A549 (cell line): ENCODE results near the gene OGFOD1. TPM values are rescaled to one million over a fixed set of nuclear protein-coding genes. Genes with fewer than 3 reads are reported as not detected.

Experiments
- ATAC-seq, 2 experiments: fragments of 200-7000 bp in 1 of 2; fragments of >200 bp in 1 of 2; cut with Nextera tagmentation in 1 of 2; cut with Tn5 transposase in 1 of 2; 3 replicates each; pipeline versions ENCODE4 v1.8.0 to v1.9.1; 2018 to 2020; ENCODE audit warnings: mild to moderate bottlenecking in 1 of 2, moderate library complexity in 1 of 2
- CTCF ChIA-PET: fragments of 300-600 bp; sonication (Branson Sonifier 250); formaldehyde crosslinking; extraction: SDS; loops from one replicate; lab custom pipeline; 2021; ENCODE audit warnings: antibody characterized with exemption, inconsistent platforms; lab: Yijun Ruan, JAX
- POLR2A ChIA-PET: fragments of 350-600 bp; formaldehyde crosslinking; extraction: SDS; loops from one replicate; lab custom pipeline; 2021; ENCODE audit warnings: antibody characterized with exemption, inconsistent platforms; lab: Yijun Ruan, JAX
- DNase-seq, 2 experiments: peaks; one replicate each; pipeline versions ENCODE4 v3.0.0 to v3.0.0-alpha.2; 2011 to 2016; ENCODE audit warnings: low read depth in 1 of 2, low spot score in 1 of 2
- FAIRE-seq: peaks from 2 replicates; lab custom pipeline; 2011; peaks lifted over from hg19 to GRCh38; lab: Jason Lieb, UNC
- H3K27ac ChIP-seq, 2 experiments: fragments of >200 bp; sonication (Bioruptor Twin); formaldehyde crosslinking; 3 replicates each; pipeline ENCODE4 v1.5.1; 2016 to 2017
- H3K4me1 ChIP-seq: fragments of >200 bp; sonication (Bioruptor Twin); formaldehyde crosslinking; 3 replicates; pipeline ENCODE4 v1.6.1; 2016
- H3K4me2 ChIP-seq: fragments of >200 bp; sonication (Bioruptor Twin); formaldehyde crosslinking; 3 replicates; pipeline ENCODE4 v1.6.1; 2016
- H3K4me3 ChIP-seq: fragments of >200 bp; sonication (Bioruptor Twin); formaldehyde crosslinking; 3 replicates; pipeline ENCODE4 v1.5.1; 2016
- H3K9me3 ChIP-seq: fragments of >200 bp; sonication (Bioruptor Twin); formaldehyde crosslinking; 3 replicates; pipeline ENCODE4 v1.6.1; 2016
- ATOH8 ChIP-seq: fragments of 250-450 bp; sonication (Bioruptor Pico); IDR thresholded peaks from 2 replicates; pipeline ENCODE4 v1.5.0; 2020; ENCODE audit warnings: low read depth, mild to moderate bottlenecking, moderate library complexity
- BHLHE40 ChIP-seq: IDR thresholded peaks from 2 replicates; pipeline ENCODE4 v1.6.1; 2012; ENCODE audit warnings: low read depth, low read length, inconsistent platforms
- CBX2 ChIP-seq: fragments of 200-600 bp; sonication (generic); IDR thresholded peaks from 2 replicates; pipeline ENCODE4 v1.6.1; 2016; ENCODE audit warnings: low read depth, mild to moderate bottlenecking, borderline replicate concordance
- CBX8 ChIP-seq: fragments of 200-600 bp; sonication (generic); IDR thresholded peaks from 2 replicates; pipeline ENCODE4 v1.6.1; 2016
- CEBPB ChIP-seq, 2 experiments: fragments of >200 bp in 1 of 2; sonication (Bioruptor Twin) in 1 of 2; formaldehyde crosslinking in 1 of 2; IDR thresholded peaks; 2 replicates each; pipeline ENCODE4 v1.6.1; 2012 to 2016
- CHD2 ChIP-seq: fragments of 150-350 bp; IDR thresholded peaks from 2 replicates; pipeline ENCODE4 v1.6.1; 2014; ENCODE audit warnings: low read length; ENCODE audit not compliant: partially characterized antibody
- E2F6 ChIP-seq: IDR thresholded peaks from 2 replicates; pipeline ENCODE4 v1.6.1; 2012; ENCODE audit warnings: low read depth, borderline replicate concordance
- EHMT2 ChIP-seq: fragments of 200-600 bp; sonication (generic); IDR thresholded peaks from 2 replicates; pipeline ENCODE4 v1.6.1; 2016; ENCODE audit warnings: antibody characterized with exemption, low read depth, mild to moderate bottlenecking, moderate library complexity
- EP300 ChIP-seq, 2 experiments: fragments of >200 bp; sonication (Bioruptor Twin); formaldehyde crosslinking; IDR thresholded peaks; 2 replicates in 1 of 2; 3 replicates in 1 of 2; pipeline ENCODE4 v1.6.1; 2016 to 2017
- FOSL2 ChIP-seq, 2 experiments: fragments of 450-650 bp in 1 of 2; fragments of >200 bp in 1 of 2; sonication (Bioruptor Twin) in 1 of 2; formaldehyde crosslinking; IDR thresholded peaks; 2 replicates each; pipeline versions ENCODE4 v1.5.0 to v1.6.1; 2016 to 2020; ENCODE audit warnings: mild to moderate bottlenecking in 1 of 2, moderate library complexity in 1 of 2
- HDAC2 ChIP-seq: fragments of 200-600 bp; sonication (generic); IDR thresholded peaks from 2 replicates; pipeline ENCODE4 v1.6.1; 2016
- HEYL ChIP-seq: fragments of 250-450 bp; sonication (Bioruptor Pico); IDR thresholded peaks from 2 replicates; pipeline ENCODE4 v1.8.0; 2021; ENCODE audit warnings: mild to moderate bottlenecking, moderate library complexity
- HOXB5 ChIP-seq: fragments of 250-450 bp; sonication (Bioruptor Pico); IDR thresholded peaks from 2 replicates; pipeline ENCODE4 v1.5.0; 2020; ENCODE audit warnings: mild to moderate bottlenecking, moderate library complexity
- JUN ChIP-seq, 2 experiments: fragments of >200 bp; sonication (Bioruptor Twin); formaldehyde crosslinking; IDR thresholded peaks; 2 replicates in 1 of 2; 3 replicates in 1 of 2; pipeline ENCODE4 v1.6.1; 2016 to 2017
- JUNB ChIP-seq: fragments of >200 bp; sonication (Bioruptor Twin); formaldehyde crosslinking; IDR thresholded peaks from 2 replicates; pipeline ENCODE4 v1.6.1; 2016
- KDM1A ChIP-seq: fragments of 200-600 bp; sonication (generic); IDR thresholded peaks from 2 replicates; pipeline ENCODE4 v1.6.1; 2016; ENCODE audit warnings: low read depth, mild to moderate bottlenecking
- KDM5A ChIP-seq: fragments of 200-600 bp; sonication (generic); IDR thresholded peaks from 2 replicates; pipeline ENCODE4 v1.6.1; 2016; ENCODE audit warnings: antibody characterized with exemption, mild to moderate bottlenecking
- MAFK ChIP-seq: fragments of 450-650 bp; IDR thresholded peaks from 2 replicates; pipeline ENCODE4 v1.6.1; 2014; ENCODE audit not compliant: partially characterized antibody
- MAZ ChIP-seq: fragments of 150-350 bp; IDR thresholded peaks from 2 replicates; pipeline ENCODE4 v1.6.1; 2014; ENCODE audit warnings: antibody characterized with exemption, low read depth, low read length, borderline replicate concordance
- NFE2L2 ChIP-seq: fragments of 150-350 bp; conservative IDR thresholded peaks from 2 replicates; pipeline ENCODE4 v1.6.1; 2014; ENCODE audit warnings: low read length
- NPAS2 ChIP-seq: fragments of 250-450 bp; sonication (Bioruptor Pico); IDR thresholded peaks from 2 replicates; pipeline ENCODE4 v1.8.0; 2022; ENCODE audit warnings: mild to moderate bottlenecking, moderate library complexity, borderline replicate concordance
- NR3C1 ChIP-seq: fragments of >200 bp; sonication (Bioruptor Twin); formaldehyde crosslinking; IDR thresholded peaks from 3 replicates; pipeline ENCODE4 v1.6.1; 2017
- POLR2A ChIP-seq: IDR thresholded peaks from 2 replicates; pipeline ENCODE4 v1.6.1; 2012; ENCODE audit warnings: mild to moderate bottlenecking, low read length
- RCOR1 ChIP-seq: fragments of 150-350 bp; IDR thresholded peaks from 2 replicates; pipeline ENCODE4 v1.6.1; 2014; ENCODE audit warnings: antibody characterized with exemption, low read length, low read depth
- RFX5 ChIP-seq: fragments of 450-650 bp; IDR thresholded peaks from 2 replicates; pipeline ENCODE4 v1.7.1; 2014; ENCODE audit warnings: antibody characterized with exemption, mild to moderate bottlenecking, moderate library complexity
- SMC3 ChIP-seq: fragments of >200 bp; sonication (Bioruptor Twin); formaldehyde crosslinking; IDR thresholded peaks from 3 replicates; pipeline ENCODE4 v1.6.1; 2018; ENCODE audit warnings: inconsistent platforms
- TFCP2L1 ChIP-seq: fragments of 250-450 bp; sonication (Bioruptor Pico); IDR thresholded peaks from 2 replicates; pipeline ENCODE4 v1.5.0; 2021; ENCODE audit warnings: mild to moderate bottlenecking
- TP53 ChIP-seq: fragments of 250-450 bp; sonication (Bioruptor Pico); IDR thresholded peaks from 2 replicates; pipeline ENCODE4 v1.5.0; 2021; ENCODE audit warnings: mild to moderate bottlenecking, moderate library complexity
- ZFP36 ChIP-seq: fragments of 450-650 bp; IDR thresholded peaks from 2 replicates; pipeline ENCODE4 v1.6.1; 2014; ENCODE audit warnings: borderline replicate concordance; ENCODE audit not compliant: partially characterized antibody
- ZNF302 ChIP-seq: fragments of 250-450 bp; sonication (Bioruptor Pico); IDR thresholded peaks from 2 replicates; pipeline ENCODE4 v1.9.0; 2021; ENCODE audit warnings: inconsistent platforms, mild to moderate bottlenecking, moderate library complexity
- ZSCAN20 ChIP-seq: fragments of 250-450 bp; sonication (Bioruptor Pico); IDR thresholded peaks from 2 replicates; pipeline ENCODE4 v1.8.0; 2022; ENCODE audit warnings: mild to moderate bottlenecking, moderate library complexity
- WGBS: methylation state at CpG from one replicate; pipeline ENCODE4 v1.1.6; 2017; ENCODE audit errors: missing lambda C conversion rate; 5-methylcytosine and 5-hydroxymethylcytosine counted together
- polyA plus RNA-seq, 4 experiments: library from polyadenylated mRNA; depleted of rRNA in 3 of 4; stranded (reverse); fragments of >200 nt; fragmentation: RNase III in 1 of 4; extraction: RNeasy Plus Mini Kit Qiagen cat#74134 plus additional on column Dnase treatment in 1 of 4; gene quantifications; 2 replicates in 3 of 4; 3 replicates in 1 of 4; pipeline ENCODE4 v1.2.3, GENCODE V29; 2011 to 2017
- TF ChIP-seq, protein P1 (sequence below): fragments of 450-650 bp; IDR thresholded peaks from 2 replicates; pipeline ENCODE4 v1.6.1; 2014; ENCODE audit warnings: antibody characterized with exemption

Gene OGFOD1
- polyA plus RNA-seq, 2 of the 4 experiments (the other 2 are of a cell fraction): 71.6 to 94.1 TPM

DNA sequence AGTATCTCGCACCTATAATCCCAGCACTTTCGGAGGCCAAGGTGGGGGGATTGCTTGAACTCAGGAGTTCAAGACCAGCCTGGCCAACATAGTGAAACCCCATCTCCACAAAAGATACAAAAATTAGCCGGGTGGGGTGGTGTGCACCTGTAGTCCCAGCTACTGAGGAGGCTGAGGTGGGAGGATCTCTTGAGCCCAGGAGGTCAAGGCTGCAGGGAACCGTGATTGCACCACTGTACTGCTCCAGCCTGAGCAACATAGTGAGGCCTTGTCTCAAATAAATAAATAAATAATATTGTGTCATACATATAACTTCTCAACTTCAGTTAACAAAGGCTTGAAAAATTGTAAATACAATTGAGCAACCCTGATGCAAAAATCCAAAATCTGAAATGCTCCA lies 34.2 kb upstream of the OGFOD1 start:
- no peak overlapping the region for H3K27ac ChIP-seq
- ATAC-seq: no peak
- no peaks in the 10 kb centered on the region for H3K9me3 ChIP-seq
- POLR2A ChIA-PET: no interaction called here
- WGBS: 87% methylated on average over 4 of the region's 4 CpGs
- H3K4me3 ChIP-seq: no peak overlapping the region
- no peak for FAIRE-seq
- peaks cover 15% of the 10 kb centered on the region for H3K4me1 ChIP-seq
- no peak for DNase-seq
- CTCF ChIA-PET: interaction anchor here (0.6 kb wide), 1 partner anchor 60 kb away, joined by 3 read pairs; no protein-coding TSS in a partner anchor
- TF ChIP-seq TP53 (CRISPR knock-in tag): no peak
- TF ChIP-seq CHD2: no peak
- no peak for TF ChIP-seq ZFP36
- no peak for TF ChIP-seq EHMT2
- TF ChIP-seq BHLHE40: no peak
- no peak for TF ChIP-seq KDM5A
- no peak for TF ChIP-seq HDAC2
- no peak for TF ChIP-seq CBX8
- TF ChIP-seq NFE2L2: no peak
- TF ChIP-seq E2F6: no peak
- no peak for TF ChIP-seq NPAS2 (CRISPR knock-in tag)
- no peak for TF ChIP-seq JUNB
- no peak for TF ChIP-seq JUN (IDR thresholded peaks at IDR 0.05)
- no peak for TF ChIP-seq CBX2
- TF ChIP-seq POLR2A: no peak
- TF ChIP-seq, all 56 proteins: peak for 0
- no peak overlapping the region for H3K4me2 ChIP-seq

DNA sequence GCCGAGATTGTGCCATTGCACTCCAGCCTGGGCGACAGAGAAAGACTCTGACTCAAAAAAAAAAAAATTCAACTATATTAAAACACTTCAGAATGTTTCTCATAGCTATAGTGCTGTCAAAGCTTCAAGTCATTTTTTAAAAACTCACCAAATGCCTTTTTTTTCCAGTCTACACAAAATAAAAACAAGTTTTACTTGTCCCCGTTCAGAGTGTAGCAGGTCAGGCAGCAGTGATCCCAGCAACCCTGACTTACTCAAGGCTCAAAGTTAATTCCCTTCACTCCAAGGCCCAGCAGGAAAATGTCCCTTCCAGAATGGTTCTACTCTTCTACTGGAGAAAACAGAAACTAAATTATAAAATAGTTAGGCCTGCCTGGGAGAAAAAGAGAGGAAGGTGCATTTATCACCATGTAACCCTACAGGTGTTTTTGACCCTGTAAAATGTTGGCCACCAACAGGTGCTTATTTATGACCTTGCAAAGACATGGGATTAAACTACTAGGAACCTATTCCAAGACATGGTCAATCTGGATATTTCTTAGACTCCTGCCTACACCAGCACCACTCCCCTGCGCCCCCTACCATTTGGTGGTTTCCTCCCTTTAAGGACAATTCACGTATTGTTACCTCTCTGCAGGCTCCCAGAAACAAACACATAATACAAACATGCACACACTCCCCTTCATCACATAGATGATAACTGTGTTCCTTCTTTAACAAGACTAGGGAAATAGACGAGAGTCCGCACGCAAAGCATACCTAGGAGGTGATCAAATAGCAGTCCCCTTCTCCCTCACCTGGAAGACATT lies 31.4 kb upstream of the OGFOD1 start:
- no peak for FAIRE-seq
- no peak for ATAC-seq
- TF ChIP-seq CBX2 (no peak), TP53 (CRISPR knock-in tag) (no peak), ZSCAN20 (CRISPR knock-in tag) (no peak), NFE2L2 (no peak), MAFK (no peak), KDM1A (no peak), CBX8 (no peak), EP300 (IDR thresholded peaks at IDR 0.05) (no peak), SMC3 (no peak), EHMT2 (no peak), CHD2 (no peak)
- TF ChIP-seq, protein P1, sequence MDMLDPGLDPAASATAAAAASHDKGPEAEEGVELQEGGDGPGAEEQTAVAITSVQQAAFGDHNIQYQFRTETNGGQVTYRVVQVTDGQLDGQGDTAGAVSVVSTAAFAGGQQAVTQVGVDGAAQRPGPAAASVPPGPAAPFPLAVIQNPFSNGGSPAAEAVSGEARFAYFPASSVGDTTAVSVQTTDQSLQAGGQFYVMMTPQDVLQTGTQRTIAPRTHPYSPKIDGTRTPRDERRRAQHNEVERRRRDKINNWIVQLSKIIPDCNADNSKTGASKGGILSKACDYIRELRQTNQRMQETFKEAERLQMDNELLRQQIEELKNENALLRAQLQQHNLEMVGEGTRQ: no peak
- Histone ChIP-seq H3K9me3 (no peaks in the 10 kb centered on the region), H3K27ac (no peak overlapping the region), H3K4me3 (no peak overlapping the region), H3K4me1 (peaks cover 33% of the 10 kb centered on the region), H3K4me2 (no peak overlapping the region)
- WGBS: 89% methylated on average over 8 of the region's 8 CpGs
- CTCF ChIA-PET: interaction anchor here (1.2 kb wide), 1 partner anchor 31 kb away, joined by 3 read pairs; the partner anchor contains the start of genes NUDT21 and OGFOD1
- DNase-seq: no peak
- POLR2A ChIA-PET: interaction anchor here (0.7 kb wide), 1 partner anchor 19 kb away, joined by 9 read pairs; no protein-coding TSS in a partner anchor

GRCh38 chr16:56420613-56421012 lies 30.7 kb upstream of the OGFOD1 start:
- TF ChIP-seq HOXB5 (CRISPR knock-in tag) (no peak), CEBPB (IDR thresholded peaks at IDR 0.05) (no peak), FOSL2 (IDR thresholded peaks at IDR 0.05) (no peak), FOSL2 (CRISPR knock-in tag; IDR thresholded peaks at IDR 0.05) (no peak), CHD2 (no peak), EHMT2 (no peak), BHLHE40 (no peak), HEYL (CRISPR knock-in tag) (no peak), TFCP2L1 (CRISPR knock-in tag) (no peak), ATOH8 (CRISPR knock-in tag) (no peak), ZNF302 (CRISPR knock-in tag) (no peak), MAZ (no peak), JUN (IDR thresholded peaks at IDR 0.05) (no peak), NR3C1 (no peak), RCOR1 (no peak), NFE2L2 (no peak), RFX5 (no peak)
- H3K4me1 ChIP-seq: peaks cover 29% of the 10 kb centered on the region
- DNase-seq: no peak
- POLR2A ChIA-PET: interaction anchor here (0.7 kb wide), 1 partner anchor 20 kb away, joined by 9 read pairs; no protein-coding TSS in a partner anchor
- ATAC-seq: no peak
- no peak overlapping the region for H3K4me2 ChIP-seq
- no peak for FAIRE-seq
- no peak overlapping the region for H3K27ac ChIP-seq
- H3K9me3 ChIP-seq: no peaks in the 10 kb centered on the region
- no peak overlapping the region for H3K4me3 ChIP-seq
- CTCF ChIA-PET: interaction anchor here (1.2 kb wide), 1 partner anchor 30 kb away, joined by 3 read pairs; the partner anchor contains the start of genes NUDT21 and OGFOD1
